Measurements from ENCODE around the gene RASSF7. TPM values are rescaled to one million over a fixed set of nuclear protein-coding genes. Genes with fewer than 3 reads are reported as not detected.

Gene RASSF7
- total RNA-seq, 1 experiment from 2014 or later, result 8.8 TPM

GRCh38 chr11:550746-551085, 10.1 kb upstream of the RASSF7 start:
- no peak for DNase-seq (ENCODE audit: low read depth)

DNA sequence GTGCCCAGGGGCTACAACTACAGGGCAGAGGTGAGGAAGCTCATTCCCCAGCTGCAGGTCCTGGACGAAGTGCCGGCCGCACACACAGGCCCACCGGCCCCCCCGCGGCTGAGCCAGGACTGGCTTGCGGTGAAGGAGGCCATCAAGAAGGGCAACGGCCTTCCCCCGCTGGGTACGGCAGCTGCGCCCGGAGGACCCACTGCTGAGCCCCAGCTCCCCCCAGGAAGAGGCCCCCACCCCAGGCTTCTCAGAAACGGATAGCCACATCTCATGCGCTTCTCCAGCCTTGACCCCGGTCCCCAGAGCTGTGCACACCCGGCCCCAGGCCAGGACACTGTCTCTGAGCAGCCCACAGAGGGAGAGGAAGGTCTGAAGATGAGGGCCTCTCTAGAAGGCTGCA, 9.6 kb upstream of the RASSF7 start:
- DNase-seq (ENCODE audit: low read depth), result no peak

DNA sequence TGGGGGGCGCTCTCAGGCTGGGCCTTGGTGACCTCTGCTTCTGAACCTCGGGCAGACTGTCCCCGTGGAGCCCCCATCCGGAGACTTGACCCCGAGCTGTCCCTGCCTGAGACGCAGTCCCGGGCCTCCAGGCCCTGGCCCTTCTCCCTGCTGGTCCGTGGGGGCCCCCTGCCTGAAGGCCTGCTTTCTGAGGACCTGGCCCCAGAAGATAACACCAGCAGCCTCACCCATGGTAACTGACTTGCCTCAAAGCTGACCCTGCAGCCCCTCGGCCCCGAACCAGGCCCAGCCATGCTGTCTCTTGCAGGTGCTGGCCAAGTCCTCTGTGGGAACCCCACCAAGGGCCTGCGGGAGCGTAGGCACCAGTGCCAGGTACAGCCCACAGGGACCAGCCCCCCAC, 9.2 kb upstream of the RASSF7 start:
- DNase-seq (ENCODE audit: low read depth), result no peak

DNA sequence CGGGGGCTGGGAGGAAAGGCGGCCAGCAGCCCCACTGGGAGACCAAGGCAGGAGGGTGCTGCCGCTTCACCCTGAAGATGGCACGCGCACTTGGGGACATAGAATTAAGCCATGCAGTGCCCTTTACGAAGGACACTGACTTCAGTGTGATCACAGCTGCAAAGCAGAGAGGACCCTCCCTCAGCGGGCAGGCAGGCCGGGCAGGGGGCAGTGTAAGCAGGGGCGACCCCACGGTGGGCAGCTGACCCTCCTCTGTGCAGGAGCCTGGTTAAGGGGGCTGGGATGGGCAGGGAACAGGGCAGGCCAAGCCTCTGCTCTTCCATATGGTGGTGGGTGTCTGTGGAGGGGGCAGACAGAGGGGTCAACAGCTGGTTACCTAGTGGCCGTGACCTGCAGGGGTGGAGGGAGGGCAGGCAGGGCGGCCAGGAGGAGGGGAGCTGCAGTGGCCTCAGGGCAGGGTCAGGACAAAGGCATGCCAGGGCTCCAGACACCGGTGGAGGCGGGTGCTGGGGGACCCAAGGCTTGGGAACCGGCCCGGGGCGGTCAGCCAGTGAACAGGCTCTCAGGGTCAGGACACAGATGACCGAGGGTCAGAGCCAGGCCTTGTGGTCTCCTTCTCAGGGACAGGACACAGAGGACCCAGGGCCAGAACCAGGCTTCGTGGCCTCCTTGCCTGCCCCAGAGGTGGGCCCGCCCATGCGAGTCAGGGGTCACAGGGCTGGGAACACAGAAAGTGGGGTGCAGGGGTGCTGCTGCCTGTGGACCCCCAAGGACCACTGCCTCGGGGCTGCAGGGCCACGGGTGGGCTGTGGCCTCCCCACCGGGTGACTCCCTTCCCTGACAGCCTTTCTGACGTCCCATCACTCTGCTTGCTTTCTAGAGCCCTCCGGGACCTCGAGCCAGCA, 7.4 kb upstream of the RASSF7 start:
- DNase-seq (ENCODE audit: low read depth), result no peak

DNA sequence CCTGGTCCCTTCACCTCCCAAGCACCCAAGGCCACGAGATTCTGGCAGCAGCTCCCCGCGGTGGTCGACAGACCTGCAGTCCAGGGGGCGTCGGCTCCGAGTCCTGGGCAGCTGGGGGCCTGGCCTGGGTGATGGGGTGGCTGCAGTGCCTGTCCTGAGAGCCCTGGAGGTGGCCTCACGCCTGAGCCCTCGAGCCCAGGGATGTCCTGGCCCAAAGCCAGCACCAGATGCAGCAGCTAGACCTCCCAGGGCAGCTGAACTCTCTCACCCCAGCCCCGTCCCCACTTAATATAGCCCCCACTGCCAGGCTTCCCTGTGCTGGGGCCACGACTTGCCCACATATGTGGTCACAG, 6.8 kb upstream of the RASSF7 start:
- DNase-seq (ENCODE audit: low read depth), result no peak

GRCh38 chr11:554428-555226, 6.1 kb upstream of the RASSF7 start:
- no peak for DNase-seq (ENCODE audit: low read depth)

DNA sequence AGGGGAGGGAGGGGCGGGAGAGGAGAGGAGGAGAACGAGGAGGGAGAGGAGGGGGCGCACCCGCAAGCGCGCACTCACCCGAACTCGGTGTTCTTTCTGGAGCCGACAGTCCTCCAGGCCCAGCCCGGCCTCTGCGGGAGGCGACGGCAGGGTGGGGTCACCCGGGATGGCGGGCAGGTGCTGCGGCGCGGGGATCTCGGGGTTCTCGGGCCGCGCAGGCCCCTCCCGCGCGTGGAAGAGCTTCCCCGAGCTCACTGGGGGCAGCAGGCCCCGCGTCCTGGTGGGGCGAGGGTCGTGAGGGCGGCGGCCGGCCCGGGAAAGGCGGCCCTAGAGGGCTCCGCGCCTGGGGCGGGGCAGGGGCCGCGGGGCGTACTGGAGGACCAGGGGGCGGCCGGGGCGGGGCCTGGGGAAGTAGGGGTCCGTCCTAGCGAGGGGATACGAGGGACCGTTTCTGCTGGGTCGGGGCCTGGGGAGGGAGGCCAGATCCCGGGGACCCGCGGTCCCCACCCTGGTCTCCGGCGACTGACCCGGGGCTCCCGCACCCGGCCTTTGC, 5.5 kb upstream of the RASSF7 start:
- DNase-seq (ENCODE audit: low read depth), result no peak

DNA sequence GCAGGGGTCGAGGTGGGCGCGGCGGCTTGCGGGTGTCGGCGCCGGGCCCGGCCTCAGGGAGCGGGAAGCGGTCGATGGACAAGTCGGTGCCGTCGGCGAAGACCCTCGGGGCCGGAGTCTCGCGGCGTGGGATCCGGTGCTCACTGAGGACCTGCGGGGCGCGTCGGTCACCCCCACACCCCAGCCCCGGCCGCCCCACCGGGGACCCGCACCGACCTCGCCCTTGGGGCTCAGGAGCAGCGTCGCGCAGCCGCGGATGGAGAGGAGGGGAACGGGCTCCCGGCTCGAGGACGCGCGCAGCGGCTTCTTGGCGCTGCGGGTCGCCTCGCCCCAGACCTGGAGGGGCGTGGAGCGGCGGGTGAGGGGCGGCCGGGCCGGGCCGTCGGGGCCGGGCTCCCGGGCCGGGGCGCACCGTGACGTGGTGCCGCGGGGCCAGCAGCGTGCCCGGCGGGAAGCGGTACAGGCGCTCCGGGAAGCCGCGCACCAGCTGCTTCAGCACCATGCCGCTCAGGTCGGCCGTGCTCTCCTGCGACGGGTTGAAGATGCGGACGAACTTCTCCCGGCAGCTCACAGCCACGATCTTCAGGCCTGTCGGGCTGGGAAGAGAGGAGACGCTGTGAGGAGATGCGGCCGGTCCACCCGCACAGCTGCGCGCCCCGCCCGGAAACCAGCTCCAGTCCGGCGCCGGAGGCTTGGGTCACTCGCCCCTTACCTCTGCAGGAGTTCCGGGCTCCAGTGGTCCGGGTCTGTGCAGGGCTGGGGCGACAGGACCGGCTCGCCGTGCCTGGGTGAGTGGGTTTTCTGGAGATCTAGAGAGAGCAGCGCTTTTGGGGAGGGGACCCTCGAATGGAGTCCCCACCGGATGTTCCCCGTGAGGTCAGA, 4.7 kb upstream of the RASSF7 start:
- DNase-seq (ENCODE audit: low read depth), result no peak

DNA sequence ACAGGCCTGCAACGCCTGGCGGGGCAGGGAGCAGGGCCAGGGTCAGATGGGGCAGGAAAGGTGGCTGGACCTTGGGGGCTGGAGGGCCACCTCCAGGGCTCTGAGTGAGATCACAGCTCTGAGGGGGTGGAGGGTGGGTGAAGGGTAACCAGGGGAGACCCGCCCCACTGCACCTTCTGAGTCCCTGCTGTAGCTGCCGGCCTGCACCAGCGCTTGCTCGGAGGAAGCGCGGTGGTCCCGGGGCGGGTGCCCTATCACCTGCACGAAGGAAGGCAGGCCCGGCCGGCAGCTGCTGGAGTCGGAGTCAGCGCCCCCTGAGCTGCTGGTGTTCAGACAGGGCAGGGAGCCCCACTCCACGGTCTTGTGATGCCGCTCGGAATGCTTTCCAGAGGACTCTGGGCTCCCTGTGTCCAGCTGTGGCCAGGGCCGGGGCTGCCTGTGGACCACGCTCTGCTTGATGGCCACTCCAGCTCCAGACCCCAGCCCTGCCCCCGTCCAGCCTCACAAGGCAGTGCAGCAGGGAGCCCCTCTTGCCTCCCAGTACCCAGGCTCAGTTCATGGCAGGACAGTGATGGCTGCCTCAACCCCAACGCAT, 4.0 kb upstream of the RASSF7 start:
- DNase-seq (ENCODE audit: low read depth), result no peak

- DNase-seq (ENCODE audit: low read depth), result no peak
Measured at GRCh38 chr11:557328-558132, 3.2 kb upstream of the RASSF7 start.

GRCh38 chr11:558503-558902, 2.3 kb upstream of the RASSF7 start:
- DNase-seq (ENCODE audit: low read depth), result no peak

GRCh38 chr11:559020-559620, 1.6 kb upstream of the RASSF7 start:
- no peak for DNase-seq (ENCODE audit: low read depth)

- no peak for DNase-seq (ENCODE audit: low read depth)
Measured at GRCh38 chr11:559712-560304, 962 bp upstream of the RASSF7 start.

GRCh38 chr11:561148-562003, 606 bp downstream of the RASSF7 start:
- DNase-seq (ENCODE audit: low read depth), result peak; percentile 10

GRCh38 chr11:562046-562645, 1.4 kb downstream of the RASSF7 start:
- no peak for DNase-seq (ENCODE audit: low read depth)

DNA sequence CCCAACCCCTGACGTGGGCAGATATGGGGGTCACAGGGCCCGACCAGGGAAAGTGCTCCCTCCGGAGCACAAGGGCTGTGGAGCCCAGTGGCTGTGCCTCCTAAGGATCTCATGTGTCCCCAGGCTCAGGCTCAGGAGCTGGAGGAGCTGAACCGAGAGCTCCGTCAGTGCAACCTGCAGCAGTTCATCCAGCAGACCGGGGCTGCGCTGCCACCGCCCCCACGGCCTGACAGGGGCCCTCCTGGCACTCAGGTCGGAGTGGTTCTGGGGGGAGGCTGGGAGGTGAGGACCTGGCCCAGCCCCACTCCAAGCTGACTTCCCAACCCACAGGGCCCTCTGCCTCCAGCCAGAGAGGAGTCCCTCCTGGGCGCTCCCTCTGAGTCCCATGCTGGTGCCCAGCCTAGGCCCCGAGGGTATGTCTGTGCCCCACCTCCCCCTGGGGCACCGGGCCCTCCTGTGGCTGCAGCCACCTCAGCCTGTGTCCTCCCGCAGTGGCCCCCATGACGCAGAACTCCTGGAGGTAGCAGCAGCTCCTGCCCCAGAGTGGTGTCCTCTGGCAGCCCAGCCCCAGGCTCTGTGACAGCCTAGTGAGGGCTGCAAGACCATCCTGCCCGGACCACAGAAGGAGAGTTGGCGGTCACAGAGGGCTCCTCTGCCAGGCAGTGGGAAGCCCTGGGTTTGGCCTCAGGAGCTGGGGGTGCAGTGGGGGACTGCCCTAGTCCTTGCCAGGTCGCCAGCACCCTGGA, 2.5 kb downstream of the RASSF7 start:
- DNase-seq (ENCODE audit: low read depth), result no peak

GRCh38 chr11:563812-564578, 3.2 kb downstream of the RASSF7 start:
- DNase-seq (ENCODE audit: low read depth), result no peak
